Medulla oblongata (tissue), 1 donor: ENCODE measurements around the gene TMEM178B.
"Not testable (repeated sequence)": the region's sequence is repeated elsewhere in the genome, so short reads cannot be mapped to it uniquely, and the experiment has no call there.

Source experiments
- DNase-seq: peaks from one replicate; pipeline ENCODE4 v3.0.0-alpha.2; 2015; ENCODE audit errors: extremely low spot score

Gene TMEM178B

GRCh38 chr7:141312828-141313521 is 239.1 kb downstream of the TMEM178B start:
- no peak for DNase-seq

GRCh38 chr7:141313896-141314295 is 240.0 kb downstream of the TMEM178B start:
- DNase-seq, result no peak

- DNase-seq, result no peak
Observed at GRCh38 chr7:141317033-141317585, 243.2 kb downstream of the TMEM178B start.

- DNase-seq, result no peak
Observed at GRCh38 chr7:141320287-141320686, 246.4 kb downstream of the TMEM178B start.

GRCh38 chr7:141322383-141322782 is 248.5 kb downstream of the TMEM178B start:
- no peak for DNase-seq

GRCh38 chr7:141323826-141324225 is 250.0 kb downstream of the TMEM178B start:
- DNase-seq, result no peak

GRCh38 chr7:141324870-141325269 is 251.0 kb downstream of the TMEM178B start:
- no peak for DNase-seq

GRCh38 chr7:141325275-141325674 is 251.4 kb downstream of the TMEM178B start:
- DNase-seq, result no peak

GRCh38 chr7:141328290-141328689 is 254.4 kb downstream of the TMEM178B start:
- no peak for DNase-seq

GRCh38 chr7:141330285-141330684 is 256.4 kb downstream of the TMEM178B start:
- DNase-seq, result not testable (repeated sequence)

- DNase-seq, result no peak
Observed at GRCh38 chr7:141333459-141333858, 259.6 kb downstream of the TMEM178B start.

GRCh38 chr7:141335164-141335563 is 261.3 kb downstream of the TMEM178B start:
- DNase-seq, result no peak

GRCh38 chr7:141339603-141340002 is 265.7 kb downstream of the TMEM178B start:
- no peak for DNase-seq

- DNase-seq, result no peak
Observed at GRCh38 chr7:141340991-141341390, 267.1 kb downstream of the TMEM178B start.

GRCh38 chr7:141342621-141343408 is 269.0 kb downstream of the TMEM178B start:
- no peak for DNase-seq

GRCh38 chr7:141344153-141344935 is 270.5 kb downstream of the TMEM178B start:
- no peak for DNase-seq

GRCh38 chr7:141348728-141349127 is 274.9 kb downstream of the TMEM178B start:
- no peak for DNase-seq

GRCh38 chr7:141349338-141349737 is 275.5 kb downstream of the TMEM178B start:
- no peak for DNase-seq

GRCh38 chr7:141349804-141350203 is 275.9 kb downstream of the TMEM178B start:
- no peak for DNase-seq

GRCh38 chr7:141351175-141351574 is 277.3 kb downstream of the TMEM178B start:
- no peak for DNase-seq

- no peak for DNase-seq
Observed at GRCh38 chr7:141352955-141353354, 279.1 kb downstream of the TMEM178B start.

GRCh38 chr7:141354251-141354650 is 280.4 kb downstream of the TMEM178B start:
- no peak for DNase-seq
